Mesenteric fat pad (tissue), 1 donor: ENCODE results near the gene TIMELESS. TPM values are rescaled to one million over a fixed set of nuclear protein-coding genes. Genes with fewer than 3 reads are reported as not detected.
"Not testable (repeated sequence)": the region's sequence is repeated elsewhere in the genome, so short reads cannot be mapped to it uniquely, and the experiment has no call there.

ENCODE experiments used
- DNase-seq: peaks from one replicate; pipeline ENCODE4 v3.0.0-alpha.2; 2020; ENCODE audit warnings: low spot score
- long read RNA-seq: library from polyadenylated mRNA; unstranded; transcript quantifications from one replicate; pipeline ENCODE4 v2.0.0, GENCODE V29; 2020
- total RNA-seq: library from RNA; stranded (reverse); fragmentation: NEBNext Ultra II Directional; extraction: Animal tissue kit (Norgen Biotek cat#: 25700); gene quantifications from one replicate; pipeline ENCODE4 v1.2.1, GENCODE V29; 2021
- donor health status: DM: yes; HTN: yes; CAD: no.

TIMELESS gene, protein sequence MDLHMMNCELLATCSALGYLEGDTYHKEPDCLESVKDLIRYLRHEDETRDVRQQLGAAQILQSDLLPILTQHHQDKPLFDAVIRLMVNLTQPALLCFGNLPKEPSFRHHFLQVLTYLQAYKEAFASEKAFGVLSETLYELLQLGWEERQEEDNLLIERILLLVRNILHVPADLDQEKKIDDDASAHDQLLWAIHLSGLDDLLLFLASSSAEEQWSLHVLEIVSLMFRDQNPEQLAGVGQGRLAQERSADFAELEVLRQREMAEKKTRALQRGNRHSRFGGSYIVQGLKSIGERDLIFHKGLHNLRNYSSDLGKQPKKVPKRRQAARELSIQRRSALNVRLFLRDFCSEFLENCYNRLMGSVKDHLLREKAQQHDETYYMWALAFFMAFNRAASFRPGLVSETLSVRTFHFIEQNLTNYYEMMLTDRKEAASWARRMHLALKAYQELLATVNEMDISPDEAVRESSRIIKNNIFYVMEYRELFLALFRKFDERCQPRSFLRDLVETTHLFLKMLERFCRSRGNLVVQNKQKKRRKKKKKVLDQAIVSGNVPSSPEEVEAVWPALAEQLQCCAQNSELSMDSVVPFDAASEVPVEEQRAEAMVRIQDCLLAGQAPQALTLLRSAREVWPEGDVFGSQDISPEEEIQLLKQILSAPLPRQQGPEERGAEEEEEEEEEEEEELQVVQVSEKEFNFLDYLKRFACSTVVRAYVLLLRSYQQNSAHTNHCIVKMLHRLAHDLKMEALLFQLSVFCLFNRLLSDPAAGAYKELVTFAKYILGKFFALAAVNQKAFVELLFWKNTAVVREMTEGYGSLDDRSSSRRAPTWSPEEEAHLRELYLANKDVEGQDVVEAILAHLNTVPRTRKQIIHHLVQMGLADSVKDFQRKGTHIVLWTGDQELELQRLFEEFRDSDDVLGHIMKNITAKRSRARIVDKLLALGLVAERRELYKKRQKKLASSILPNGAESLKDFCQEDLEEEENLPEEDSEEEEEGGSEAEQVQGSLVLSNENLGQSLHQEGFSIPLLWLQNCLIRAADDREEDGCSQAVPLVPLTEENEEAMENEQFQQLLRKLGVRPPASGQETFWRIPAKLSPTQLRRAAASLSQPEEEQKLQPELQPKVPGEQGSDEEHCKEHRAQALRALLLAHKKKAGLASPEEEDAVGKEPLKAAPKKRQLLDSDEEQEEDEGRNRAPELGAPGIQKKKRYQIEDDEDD
- total RNA-seq = 6.0 TPM
- long read RNA-seq, full-length matches to known transcripts = 3 of 14 reads
- long read RNA-seq, partial matches to known transcripts = 7 of 14 reads
- long read RNA-seq, other reads (novel, unspliced or antisense) = 4 of 14 reads

DNA sequence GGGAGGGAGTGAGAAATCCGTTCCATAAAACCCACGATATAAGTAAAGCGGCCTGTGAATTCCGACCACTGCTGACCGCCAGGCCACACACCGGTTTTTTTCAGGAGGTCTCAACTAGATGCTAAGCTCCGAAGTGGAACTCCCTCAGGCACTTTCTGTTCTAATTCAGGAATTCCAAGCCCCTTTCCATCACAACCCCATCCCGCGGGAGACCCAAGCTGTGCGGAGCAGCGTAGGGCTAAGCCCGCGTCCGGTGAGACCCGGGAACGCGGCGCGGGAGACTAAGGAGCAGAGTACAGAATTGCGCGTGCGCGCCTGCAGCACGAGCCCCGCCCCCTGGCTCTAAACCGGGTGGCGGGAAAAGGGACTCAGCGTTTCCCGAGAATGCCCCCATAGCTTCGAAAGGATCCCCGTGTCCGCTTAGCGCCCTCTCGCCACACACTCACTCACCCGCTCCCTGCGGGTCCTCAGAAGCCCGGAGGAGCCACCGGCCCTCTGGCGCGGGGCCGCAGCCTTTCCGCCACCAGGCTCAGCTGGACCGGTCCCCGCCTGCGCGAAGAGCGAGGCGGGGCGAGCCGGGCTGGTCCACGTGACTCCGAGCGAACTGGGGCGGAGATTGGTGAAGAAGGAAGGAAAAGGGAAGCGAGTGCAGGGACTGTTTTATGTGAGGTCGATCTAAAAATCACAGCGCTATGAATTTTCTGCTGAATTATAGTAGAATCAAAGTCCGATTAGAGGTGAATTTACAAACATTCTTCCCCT is at the start of gene TIMELESS:
TSS of gene TIMELESS (minus strand) at position 567 of the 762 bp plus-strand sequence. CDS start 15,256 bp downstream, outside the sequence.
- DNase-seq = peak; percentile 95

DNA sequence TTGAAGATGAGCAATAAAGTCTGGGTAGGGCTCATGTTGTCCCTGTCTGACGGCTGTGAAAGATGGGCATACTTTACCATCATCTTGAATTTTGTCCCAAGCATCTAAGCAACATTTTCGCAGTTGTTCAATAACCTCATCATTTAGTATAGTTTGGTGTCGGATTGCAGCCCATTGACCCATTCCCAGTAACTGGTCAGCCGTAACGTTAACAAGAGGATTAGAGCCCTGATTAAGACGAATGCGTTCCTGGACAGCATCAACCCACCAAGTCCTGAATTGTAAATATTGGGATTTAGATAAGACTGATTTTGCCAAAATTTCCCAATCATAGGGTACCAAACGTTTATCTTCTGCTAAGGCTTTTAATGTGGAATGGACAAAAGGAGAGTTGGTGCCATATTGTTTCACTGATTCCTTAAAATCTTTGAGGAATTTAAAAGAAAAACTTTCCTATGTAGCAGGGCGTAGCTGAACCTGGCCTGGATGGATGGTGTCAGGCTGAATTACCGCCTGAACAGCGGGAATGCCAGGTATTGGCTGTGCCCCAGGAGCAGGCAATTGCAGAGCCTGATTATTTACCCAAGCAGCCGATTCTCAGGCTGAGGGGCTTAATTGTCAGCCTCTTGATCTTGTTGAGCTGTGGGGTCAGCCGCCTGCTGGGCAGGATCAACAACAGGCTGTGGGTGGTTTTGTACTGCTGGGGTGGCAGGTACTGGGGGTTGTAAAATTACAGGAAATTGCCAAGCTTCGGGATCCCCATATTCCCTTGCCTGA is 49.1 kb upstream of the TIMELESS start:
- not testable (repeated sequence) for DNase-seq

DNA sequence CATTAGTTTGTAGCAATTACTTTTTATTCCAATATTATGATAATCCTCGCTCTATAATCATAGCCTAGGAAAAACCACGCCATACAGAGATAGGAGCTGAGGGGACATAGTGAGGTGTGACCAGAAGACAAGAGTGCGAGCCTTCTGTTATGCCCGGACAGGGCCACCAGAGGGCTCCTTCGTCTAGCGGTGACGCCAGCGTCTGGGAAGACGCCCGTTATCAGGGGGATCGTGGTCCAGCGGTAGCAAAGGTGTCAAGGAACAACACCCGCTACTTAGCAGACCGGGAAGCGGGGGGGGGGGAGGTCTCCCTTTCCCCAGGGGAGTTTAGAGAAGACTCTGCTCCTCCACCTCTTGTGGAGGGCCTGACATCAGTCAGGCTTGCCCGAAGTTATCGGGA is 47.5 kb upstream of the TIMELESS start:
- DNase-seq = not testable (repeated sequence)

DNA sequence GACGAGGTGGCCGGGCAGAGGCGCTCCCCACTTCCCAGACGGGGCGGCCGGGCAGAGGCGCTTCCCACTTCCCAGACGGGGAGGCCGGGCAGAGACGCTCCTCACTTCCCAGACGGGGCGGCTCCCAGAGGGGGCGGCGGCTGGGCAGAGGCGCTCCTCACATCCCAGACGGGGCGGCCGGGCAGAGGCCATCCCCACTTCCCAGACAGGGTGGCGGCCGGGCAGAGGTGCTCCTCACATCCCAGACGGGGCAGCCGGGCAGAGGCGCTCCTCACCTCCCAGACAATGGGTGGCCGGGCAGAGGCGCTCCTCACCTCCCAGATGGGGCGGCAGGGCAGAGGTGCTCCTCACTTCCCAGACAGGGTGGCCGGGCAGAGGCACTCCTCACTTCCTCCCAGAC is 45.3 kb upstream of the TIMELESS start:
- DNase-seq = not testable (repeated sequence)

DNA sequence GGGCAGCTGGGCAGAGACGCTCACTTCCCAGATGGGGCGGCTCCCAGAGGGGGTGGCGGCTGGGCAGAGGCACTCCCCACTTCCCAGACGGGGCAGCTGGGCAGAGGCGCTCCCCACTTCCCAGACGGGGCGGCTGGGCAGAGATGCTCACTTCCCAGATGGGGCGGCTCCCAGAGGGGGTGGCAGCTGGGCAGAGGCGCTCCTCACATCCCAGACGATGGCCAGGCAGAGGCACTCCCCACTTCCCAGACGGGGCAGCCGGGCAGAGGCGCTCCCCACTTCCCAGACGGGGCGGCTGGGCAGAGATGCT is 44.8 kb upstream of the TIMELESS start:
- DNase-seq = not testable (repeated sequence)

DNA sequence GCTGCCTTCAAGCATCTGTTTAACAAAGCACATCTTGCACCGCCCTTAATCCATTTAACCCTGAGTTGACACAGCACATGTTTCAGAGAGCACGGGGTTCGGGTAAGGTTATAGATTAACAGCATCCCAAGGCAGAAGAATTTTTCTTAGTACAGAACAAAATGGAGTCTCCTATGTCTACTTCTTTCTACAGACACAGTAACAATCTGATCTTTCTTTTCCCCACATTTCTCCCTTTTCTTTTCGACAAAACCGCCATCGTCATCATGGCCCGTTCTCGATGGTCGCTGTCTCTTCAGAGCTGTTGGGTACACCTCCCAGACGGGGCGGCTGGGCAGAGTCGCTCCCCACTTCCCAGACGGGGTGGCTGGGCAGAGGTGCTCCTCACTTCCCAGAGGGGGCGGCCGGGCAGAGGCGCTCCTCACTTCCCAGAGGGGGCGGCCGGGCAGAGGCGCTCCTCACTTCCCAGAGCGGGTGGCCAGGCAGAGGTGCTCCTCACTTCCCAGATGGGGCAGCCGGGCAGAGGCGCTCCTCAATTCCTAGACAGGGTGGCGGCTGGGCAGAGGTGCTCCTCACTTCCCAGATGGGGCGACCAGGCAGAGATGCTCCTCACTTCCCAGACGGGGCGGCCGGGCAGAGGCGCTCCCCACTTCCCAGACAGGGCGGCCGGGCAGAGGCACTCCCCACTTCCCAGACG is 44.3 kb upstream of the TIMELESS start:
- DNase-seq = not testable (repeated sequence)

DNA sequence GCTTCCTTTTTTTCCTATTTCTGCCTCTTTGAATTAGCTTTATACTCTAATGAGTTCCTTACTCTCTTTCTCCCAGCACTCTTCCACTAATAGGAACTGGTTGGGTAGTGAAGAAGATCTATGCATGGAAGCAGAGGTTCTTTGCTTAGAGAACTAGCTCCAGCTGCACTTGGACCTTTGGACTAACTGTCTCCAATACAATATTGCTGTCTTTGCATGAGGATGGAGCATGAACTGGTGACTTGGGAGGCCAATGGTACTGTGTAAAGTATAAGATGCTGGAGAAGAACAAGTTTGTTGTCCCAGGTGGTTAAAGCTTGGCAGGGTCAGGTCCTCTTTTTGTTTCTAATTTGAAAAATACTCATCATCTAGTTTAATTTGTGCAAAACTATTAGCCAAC is 41.1 kb upstream of the TIMELESS start:
- no peak for DNase-seq

DNA sequence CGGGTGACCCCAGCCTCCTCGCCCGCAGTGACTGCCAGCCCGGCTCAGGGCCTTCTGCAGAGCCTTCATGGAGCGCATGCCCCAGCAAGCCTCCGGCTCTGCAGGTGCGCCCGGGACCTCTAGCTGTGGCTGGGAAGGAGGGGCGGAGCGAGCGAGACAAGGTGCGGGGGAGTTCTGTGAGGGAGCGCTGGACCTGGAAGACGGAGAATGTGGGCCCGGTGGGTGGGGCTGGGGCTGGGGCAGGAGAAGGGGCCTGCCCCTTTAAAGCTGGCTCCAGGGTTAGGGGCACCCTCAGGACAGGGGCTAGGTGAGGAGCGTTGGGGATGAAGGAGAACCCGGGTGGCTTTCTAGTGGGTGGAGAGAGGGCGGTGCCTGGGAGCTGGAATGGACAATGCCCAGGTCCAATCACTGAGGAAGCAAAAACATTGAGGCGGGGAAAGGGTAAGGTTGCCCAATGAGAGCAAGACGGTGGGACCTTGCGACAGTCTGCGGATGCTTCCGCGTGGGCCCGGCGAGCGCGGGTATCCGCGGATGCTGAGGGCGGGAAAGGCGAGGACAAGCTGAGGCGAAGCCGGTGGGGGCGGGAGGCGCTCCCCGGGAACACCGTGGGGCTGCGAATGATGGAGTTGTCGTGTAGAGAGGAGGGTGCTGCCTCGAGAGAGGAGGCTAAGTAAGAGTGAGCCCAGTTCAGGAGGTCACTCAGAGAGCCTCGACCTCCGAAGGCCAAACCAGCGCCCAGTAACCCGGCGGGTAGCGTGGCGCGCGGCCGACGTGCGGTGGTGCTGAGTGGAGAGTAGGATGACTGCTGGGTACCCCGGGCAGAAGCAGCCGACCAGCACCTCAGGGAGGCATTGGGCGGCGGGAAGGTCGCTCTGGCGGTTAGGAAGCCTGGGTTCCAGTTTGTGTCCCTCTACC is 39.1 kb upstream of the TIMELESS start, which contains the start of gene GLS2:
TSS of gene GLS2 (minus strand) at position 121 of the 915 bp plus-strand sequence. CDS start at position 78, 43 bp downstream.
- DNase-seq = peak; percentile 91

DNA sequence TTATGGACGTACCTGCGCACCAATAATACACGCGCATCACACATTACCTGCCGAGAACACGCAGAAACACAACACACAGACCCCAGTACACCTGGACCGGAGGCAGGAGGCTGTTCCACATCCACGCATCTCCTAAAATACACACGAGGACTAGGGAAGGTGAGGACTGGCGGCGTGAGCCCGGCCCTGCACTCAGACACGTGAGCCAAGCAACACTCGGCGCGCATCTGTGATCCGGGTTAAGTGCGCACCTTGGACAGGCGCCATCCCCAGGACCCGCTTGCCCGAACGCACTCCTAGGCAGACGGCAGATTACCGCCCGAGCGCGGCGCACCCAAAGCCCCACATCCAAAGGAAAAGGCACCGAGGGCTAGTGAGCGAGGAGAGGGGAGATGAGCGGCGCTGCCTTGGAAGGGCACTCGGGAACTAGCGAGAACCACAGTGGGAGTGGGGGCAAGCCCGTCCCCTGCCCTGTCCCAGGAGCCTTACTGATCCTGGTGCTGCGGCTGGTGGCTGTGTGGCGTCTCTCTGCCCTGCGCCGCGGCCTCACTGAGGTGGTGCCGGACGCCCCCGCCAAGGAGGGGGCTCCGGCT is 38.3 kb upstream of the TIMELESS start:
- DNase-seq = peak; percentile 78

DNA sequence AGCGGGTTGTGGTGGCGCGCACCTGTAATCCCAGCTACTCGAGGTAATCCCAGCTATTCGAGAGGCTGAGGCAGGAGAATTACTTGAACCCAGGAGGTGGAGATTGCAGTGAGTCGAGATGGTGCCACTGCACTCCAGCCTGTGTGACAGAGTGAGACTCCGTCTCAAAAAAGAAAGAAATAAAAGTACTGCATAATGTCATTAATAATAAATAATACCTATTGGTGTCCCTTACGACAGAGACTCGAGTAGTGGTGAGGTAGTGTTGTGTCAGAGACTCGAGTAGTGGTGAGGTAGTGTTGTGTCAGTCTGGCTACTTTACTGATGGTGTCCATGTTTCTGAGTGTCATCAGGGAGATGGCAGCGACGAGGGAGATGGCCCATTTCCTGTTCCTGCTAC is 37.5 kb upstream of the TIMELESS start:
- DNase-seq = no peak

DNA sequence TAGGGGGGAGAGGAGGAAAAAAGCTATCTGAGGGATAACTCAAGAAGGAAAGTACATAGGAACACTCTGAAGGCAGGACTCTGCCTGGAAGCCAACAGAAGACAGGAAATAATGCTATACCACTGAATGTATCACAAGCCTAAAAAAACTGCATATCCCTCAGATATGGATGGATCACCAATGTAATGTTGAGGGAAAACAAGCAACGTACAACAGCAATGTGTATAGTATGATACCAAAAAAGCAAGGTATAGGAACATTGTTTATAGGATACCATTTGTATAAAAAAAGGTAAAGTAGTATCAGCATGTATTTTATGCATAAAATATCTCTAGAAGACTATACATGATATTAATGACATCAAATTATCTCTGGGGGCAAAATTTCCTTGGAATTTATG is 35.3 kb upstream of the TIMELESS start:
- no peak for DNase-seq

DNA sequence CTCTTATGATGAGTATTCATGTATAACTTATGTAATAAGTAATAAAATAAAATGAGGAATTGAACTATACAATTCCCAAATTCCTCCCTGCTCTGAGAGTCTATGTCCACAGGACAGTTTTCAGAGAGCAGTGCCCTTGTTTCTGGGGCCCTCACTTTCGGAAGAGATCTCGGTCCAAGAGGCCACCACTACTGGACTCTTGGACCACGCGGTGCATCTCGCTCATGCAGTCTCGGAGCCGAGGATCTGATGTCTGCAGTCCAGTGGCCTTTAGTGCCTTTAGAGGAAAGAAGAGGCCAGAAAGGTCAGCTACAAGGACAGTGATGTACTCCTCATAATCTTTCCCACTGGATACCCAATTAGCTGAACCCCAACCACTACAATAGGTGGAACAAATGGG is 30.4 kb upstream of the TIMELESS start:
- DNase-seq = no peak

DNA sequence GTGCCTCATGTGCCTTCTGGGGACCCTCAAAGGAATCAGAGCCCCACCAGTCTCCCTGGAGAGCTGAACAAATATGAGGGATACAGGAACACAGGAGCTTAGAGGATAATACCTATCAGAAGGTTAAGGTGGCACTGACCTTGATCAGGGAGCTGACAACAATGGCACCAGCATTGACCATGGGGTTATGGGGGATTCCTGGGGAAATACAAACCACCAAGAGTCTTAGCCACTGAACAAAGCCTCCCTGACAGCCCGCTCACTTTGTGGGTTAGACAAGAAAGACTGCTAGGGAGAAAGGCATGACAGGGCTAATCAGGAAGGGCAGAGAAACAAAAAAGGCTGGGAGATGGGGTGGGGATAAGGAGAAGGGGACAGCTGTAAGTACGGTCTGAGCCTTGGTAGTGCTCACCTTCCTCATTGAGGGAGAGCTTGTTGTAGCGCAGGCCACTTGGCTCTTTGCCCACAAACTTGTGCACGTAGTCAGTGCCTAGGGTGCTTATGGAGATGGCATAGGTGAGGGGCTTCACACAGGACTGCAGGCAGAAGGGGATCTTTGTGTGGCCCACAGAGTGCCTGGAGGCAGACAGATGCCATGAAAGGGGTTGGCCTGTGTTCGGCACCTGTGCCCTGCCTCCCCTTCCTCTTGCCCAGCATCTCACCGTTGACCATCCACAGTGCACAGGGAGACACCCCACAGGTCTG is 28.4 kb upstream of the TIMELESS start:
- DNase-seq = no peak

DNA sequence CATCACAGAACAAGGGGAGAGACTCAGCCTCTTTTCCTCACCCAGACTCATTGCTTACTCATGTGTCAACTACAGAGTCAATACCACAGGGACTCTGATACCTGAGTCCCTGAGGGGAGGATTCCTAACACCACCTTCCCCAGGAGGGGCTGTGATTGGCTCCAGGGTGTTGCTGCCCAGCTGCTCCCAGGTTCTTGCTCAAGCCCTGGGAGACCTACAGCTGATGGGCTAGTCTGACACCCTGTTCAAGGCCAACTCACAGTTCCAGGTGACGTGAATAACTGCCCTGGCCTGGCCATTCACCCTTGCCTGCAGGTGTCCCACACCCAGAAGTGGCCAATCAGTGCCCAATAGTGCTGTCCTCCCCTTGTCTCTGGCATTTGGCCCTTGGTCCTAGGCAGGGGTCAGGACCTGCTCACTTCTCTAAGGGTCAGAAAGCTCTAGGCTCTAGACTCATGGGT is 27.8 kb upstream of the TIMELESS start:
- DNase-seq = no peak

DNA sequence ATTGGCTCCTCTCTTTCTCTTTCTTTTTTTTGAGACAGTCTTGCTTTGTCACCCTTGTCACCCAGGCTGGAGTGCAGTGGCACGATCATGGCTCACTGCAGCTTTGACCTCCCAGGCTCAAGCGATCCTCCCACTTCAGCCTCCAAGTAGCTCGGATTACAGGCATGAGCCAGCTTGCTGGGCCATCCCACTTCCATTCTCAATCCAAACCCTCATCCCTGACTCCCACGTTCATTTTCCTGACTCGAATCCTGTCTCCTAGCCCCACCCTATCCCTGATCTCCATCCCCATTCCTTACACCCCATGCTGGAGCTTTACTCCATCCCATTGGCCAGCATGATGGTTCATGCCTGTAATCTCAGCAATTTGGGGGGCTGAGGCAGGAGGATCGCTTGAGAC is 26.9 kb upstream of the TIMELESS start:
- DNase-seq = no peak

DNA sequence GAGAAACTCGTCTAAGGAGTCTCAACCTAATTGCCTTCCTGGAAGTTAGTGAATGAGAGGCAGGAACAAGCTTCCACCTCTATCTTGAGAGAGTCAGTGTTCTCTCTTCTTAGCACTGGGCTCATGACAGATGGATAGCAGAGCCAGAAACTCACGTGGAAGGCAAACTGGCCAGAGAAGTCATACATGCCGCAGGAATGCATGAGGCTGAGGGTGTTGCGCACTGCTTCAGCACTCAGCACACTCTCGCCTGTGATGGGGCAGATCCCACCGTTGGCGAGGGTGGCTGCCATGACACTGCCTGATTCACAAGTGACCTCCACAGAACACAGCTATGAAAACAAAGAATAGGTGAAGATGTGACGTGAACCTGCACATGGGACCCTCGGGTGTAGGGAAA is 25.2 kb upstream of the TIMELESS start:
- no peak for DNase-seq
